Suprapubic skin (tissue), 4 donors: ENCODE data around the gene NEIL1.

Experiments used
- EP300 ChIP-seq: sonication (generic); formaldehyde crosslinking; IDR thresholded peaks from one replicate; pipeline ENCODE4 v1.6.1; 2017; ENCODE audit warnings: antibody characterized with exemption
- POLR2A ChIP-seq, 2 donors: fragments of 450-650 bp; IDR thresholded peaks; one replicate each; pipeline ENCODE4 v1.6.1; 2017; ENCODE audit warnings: antibody characterized with exemption in 2 of 2, mild to moderate bottlenecking in 2 of 2, moderate library complexity in 2 of 2
- POLR2AphosphoS5 ChIP-seq, 3 donors: sonication (generic); formaldehyde crosslinking; IDR thresholded peaks; one replicate each; pipeline ENCODE4 v1.6.1; 2017; ENCODE audit warnings: antibody characterized with exemption in 3 of 3
- TF ChIP-seq, protein P1 (sequence below), 2 donors: fragments of 200-600 bp in 1 of 2; fragments of 450-650 bp in 1 of 2; sonication (generic) in 1 of 2; IDR thresholded peaks; one replicate each; pipeline ENCODE4 v1.5.1; 2016 to 2019; ENCODE audit warnings: antibody characterized with exemption in 2 of 2, mild to moderate bottlenecking in 1 of 2, moderate library complexity in 1 of 2

- no peak for TF ChIP-seq POLR2A (IDR thresholded peaks at IDR 0.05)
- TF ChIP-seq, protein P1, sequence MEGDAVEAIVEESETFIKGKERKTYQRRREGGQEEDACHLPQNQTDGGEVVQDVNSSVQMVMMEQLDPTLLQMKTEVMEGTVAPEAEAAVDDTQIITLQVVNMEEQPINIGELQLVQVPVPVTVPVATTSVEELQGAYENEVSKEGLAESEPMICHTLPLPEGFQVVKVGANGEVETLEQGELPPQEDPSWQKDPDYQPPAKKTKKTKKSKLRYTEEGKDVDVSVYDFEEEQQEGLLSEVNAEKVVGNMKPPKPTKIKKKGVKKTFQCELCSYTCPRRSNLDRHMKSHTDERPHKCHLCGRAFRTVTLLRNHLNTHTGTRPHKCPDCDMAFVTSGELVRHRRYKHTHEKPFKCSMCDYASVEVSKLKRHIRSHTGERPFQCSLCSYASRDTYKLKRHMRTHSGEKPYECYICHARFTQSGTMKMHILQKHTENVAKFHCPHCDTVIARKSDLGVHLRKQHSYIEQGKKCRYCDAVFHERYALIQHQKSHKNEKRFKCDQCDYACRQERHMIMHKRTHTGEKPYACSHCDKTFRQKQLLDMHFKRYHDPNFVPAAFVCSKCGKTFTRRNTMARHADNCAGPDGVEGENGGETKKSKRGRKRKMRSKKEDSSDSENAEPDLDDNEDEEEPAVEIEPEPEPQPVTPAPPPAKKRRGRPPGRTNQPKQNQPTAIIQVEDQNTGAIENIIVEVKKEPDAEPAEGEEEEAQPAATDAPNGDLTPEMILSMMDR (IDR thresholded peaks at IDR 0.05) = no peak
- TF ChIP-seq POLR2AphosphoS5 (IDR thresholded peaks at IDR 0.05) = no peak
- TF ChIP-seq EP300 = no peak
These were observed 8.5 kb downstream of the NEIL1 start for GRCh38 chr15:75355369-75355768.
